ENCODE results near the gene EMX1.

DNA sequence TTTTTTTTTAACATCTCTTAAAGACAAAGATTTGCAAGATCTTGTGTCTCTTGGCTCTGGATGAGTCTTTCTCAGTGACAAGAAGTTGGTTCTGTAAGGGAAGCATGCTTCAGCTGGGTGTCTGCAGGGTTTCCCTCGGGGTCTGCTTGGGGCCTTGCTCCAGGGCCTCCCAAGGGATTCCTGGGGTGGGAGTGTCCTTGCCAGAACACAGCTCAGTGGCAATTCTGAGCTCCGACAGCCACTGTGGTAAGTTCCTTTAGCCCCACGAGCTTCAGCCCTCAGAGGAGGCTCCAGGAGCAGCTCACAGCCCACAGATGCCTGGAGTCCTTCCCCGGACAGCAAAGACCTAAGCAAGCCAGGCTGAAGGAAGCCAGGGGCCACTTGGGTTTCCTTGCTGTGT is 52.4 kb downstream of the EMX1 start:
- TF ChIP-seq, protein P1, sequence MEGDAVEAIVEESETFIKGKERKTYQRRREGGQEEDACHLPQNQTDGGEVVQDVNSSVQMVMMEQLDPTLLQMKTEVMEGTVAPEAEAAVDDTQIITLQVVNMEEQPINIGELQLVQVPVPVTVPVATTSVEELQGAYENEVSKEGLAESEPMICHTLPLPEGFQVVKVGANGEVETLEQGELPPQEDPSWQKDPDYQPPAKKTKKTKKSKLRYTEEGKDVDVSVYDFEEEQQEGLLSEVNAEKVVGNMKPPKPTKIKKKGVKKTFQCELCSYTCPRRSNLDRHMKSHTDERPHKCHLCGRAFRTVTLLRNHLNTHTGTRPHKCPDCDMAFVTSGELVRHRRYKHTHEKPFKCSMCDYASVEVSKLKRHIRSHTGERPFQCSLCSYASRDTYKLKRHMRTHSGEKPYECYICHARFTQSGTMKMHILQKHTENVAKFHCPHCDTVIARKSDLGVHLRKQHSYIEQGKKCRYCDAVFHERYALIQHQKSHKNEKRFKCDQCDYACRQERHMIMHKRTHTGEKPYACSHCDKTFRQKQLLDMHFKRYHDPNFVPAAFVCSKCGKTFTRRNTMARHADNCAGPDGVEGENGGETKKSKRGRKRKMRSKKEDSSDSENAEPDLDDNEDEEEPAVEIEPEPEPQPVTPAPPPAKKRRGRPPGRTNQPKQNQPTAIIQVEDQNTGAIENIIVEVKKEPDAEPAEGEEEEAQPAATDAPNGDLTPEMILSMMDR (IDR thresholded peaks at IDR 0.05; ENCODE audit: insufficient read depth, low read length), result no peak
- no peak for TF ChIP-seq POLR2AphosphoS5 (IDR thresholded peaks at IDR 0.05; ENCODE audit: low read depth)
- no peak for TF ChIP-seq GABPA (IDR thresholded peaks at IDR 0.05; ENCODE audit: low read depth)
- TF ChIP-seq, protein P2, sequence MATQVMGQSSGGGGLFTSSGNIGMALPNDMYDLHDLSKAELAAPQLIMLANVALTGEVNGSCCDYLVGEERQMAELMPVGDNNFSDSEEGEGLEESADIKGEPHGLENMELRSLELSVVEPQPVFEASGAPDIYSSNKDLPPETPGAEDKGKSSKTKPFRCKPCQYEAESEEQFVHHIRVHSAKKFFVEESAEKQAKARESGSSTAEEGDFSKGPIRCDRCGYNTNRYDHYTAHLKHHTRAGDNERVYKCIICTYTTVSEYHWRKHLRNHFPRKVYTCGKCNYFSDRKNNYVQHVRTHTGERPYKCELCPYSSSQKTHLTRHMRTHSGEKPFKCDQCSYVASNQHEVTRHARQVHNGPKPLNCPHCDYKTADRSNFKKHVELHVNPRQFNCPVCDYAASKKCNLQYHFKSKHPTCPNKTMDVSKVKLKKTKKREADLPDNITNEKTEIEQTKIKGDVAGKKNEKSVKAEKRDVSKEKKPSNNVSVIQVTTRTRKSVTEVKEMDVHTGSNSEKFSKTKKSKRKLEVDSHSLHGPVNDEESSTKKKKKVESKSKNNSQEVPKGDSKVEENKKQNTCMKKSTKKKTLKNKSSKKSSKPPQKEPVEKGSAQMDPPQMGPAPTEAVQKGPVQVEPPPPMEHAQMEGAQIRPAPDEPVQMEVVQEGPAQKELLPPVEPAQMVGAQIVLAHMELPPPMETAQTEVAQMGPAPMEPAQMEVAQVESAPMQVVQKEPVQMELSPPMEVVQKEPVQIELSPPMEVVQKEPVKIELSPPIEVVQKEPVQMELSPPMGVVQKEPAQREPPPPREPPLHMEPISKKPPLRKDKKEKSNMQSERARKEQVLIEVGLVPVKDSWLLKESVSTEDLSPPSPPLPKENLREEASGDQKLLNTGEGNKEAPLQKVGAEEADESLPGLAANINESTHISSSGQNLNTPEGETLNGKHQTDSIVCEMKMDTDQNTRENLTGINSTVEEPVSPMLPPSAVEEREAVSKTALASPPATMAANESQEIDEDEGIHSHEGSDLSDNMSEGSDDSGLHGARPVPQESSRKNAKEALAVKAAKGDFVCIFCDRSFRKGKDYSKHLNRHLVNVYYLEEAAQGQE (IDR thresholded peaks at IDR 0.05; ENCODE audit: insufficient replicate concordance, low read depth), result no peak
- no peak for TF ChIP-seq SPI1 (IDR thresholded peaks at IDR 0.05; ENCODE audit: borderline replicate concordance, low read depth)
